IMR-90 (cell line): ENCODE measurements around the gene PRMT1.

ENCODE experiments used
- CTCF ChIP-seq: conservative IDR thresholded peaks from 2 replicates; pipeline ENCODE4 v1.5.1; 2012; ENCODE audit warnings: mild to moderate bottlenecking, low read depth, low read length, improper control_type of control experiment
- RAD21 ChIP-seq: IDR thresholded peaks from 2 replicates; pipeline ENCODE4 v1.6.1; 2012; ENCODE audit warnings: low read length, improper control_type of control experiment
- RCOR1 ChIP-seq: IDR thresholded peaks from 2 replicates; pipeline ENCODE4 v1.6.1; 2012; ENCODE audit warnings: mild to moderate bottlenecking, low read length, improper control_type of control experiment; ENCODE audit not compliant: insufficient replicate concordance

GRCh38 chr19:49730166-49730565 lies 53.1 kb downstream of the PRMT1 start:
- TF ChIP-seq CTCF, result no peak
- TF ChIP-seq RCOR1, result no peak
- no peak for TF ChIP-seq RAD21
